Activated CD4-positive, alpha-beta memory T cell treated with anti-CD3 and anti-CD28 coated beads for 36 hours (primary cell): Measurements from ENCODE around the gene MAGEA8. TPM values are rescaled to one million over a fixed set of nuclear protein-coding genes. Genes with fewer than 3 reads are reported as not detected.
"Not testable (repeated sequence)": the region's sequence is repeated elsewhere in the genome, so short reads cannot be mapped to it uniquely, and the experiment has no call there.

ENCODE experiments used
- CTCF ChIA-PET: fragments of 350-600 bp; sonication (Branson Sonifier 250); formaldehyde crosslinking; loops from one replicate; lab custom pipeline; 2021; ENCODE audit warnings: antibody characterized with exemption, inconsistent platforms; lab: Charles Lee
- POLR2A ChIA-PET: fragments of 350-600 bp; sonication (Branson Sonifier 250); formaldehyde crosslinking; loops from one replicate; lab custom pipeline; 2021; ENCODE audit warnings: antibody characterized with exemption; lab: Charles Lee
- DNase-seq: peaks from one replicate; pipeline ENCODE4 v3.0.0-alpha.2; 2020
- H3K27ac Mint-ChIP-seq: one replicate; pipeline ENCODE4 v1.8.0; 2021; ENCODE audit warnings: mixed read lengths
- H3K27me3 Mint-ChIP-seq: one replicate; pipeline ENCODE4 v1.8.0; 2021; ENCODE audit warnings: mixed read lengths
- H3K36me3 Mint-ChIP-seq: one replicate; pipeline ENCODE4 v1.8.0; 2021; ENCODE audit warnings: mixed read lengths
- H3K4me1 Mint-ChIP-seq: one replicate; pipeline ENCODE4 v1.8.0; 2021; ENCODE audit warnings: low read depth, mixed read lengths
- H3K4me3 Mint-ChIP-seq: one replicate; pipeline ENCODE4 v1.8.0; 2021; ENCODE audit warnings: mild to moderate bottlenecking, mixed read lengths
- H3K9me3 Mint-ChIP-seq: one replicate; pipeline ENCODE4 v1.8.0; 2021; ENCODE audit warnings: mixed read lengths
- intact Hi-C: fragments of 100-400 bp; cut with micrococcal nuclease; formaldehyde crosslinking; loops from one replicate; pipeline ENCODE4 v1.15.1; 2023
- total RNA-seq, 2 experiments: library from RNA; stranded (reverse); gene quantifications; one replicate each; pipeline ENCODE4 v1.2.3, GENCODE V29; 2021

The MAGEA8 gene, protein sequence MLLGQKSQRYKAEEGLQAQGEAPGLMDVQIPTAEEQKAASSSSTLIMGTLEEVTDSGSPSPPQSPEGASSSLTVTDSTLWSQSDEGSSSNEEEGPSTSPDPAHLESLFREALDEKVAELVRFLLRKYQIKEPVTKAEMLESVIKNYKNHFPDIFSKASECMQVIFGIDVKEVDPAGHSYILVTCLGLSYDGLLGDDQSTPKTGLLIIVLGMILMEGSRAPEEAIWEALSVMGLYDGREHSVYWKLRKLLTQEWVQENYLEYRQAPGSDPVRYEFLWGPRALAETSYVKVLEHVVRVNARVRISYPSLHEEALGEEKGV
- total RNA-seq: not detected

DNA sequence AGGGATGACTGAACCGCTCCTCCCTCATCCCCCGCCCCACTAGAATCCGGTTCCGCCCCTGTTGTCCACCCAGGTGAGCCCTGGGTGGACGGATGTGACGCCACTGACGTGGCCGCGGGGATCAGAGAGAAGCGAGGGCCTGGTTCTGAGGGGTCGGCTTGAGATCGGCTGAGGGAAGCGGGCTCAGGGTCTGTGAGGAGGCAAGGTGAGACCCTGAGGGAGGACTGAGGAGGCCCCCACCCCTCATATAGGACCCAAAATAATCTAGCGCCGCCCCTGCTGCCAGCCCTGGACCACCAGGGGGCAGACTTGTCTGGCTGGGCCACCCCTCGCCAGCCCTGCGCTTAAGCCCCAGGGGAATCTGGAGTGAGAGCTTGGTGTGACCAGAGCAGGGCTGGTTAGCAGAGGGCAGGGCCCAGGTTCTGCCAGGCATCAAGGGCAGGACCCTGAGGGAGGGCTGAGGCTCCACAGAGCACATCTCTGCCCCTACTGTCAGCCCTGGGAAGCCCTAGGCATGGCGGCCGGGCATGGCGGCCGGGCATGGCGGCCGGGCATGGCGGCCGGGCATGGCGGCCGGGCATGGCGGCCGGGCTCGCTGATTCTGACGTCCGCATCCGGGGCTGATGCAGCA lies at the start of gene MAGEA8:
Gene MAGEA8 (plus strand): TSS at position 103 of the 631 bp plus-strand sequence. CDS start 3,090 bp downstream, outside the sequence.
- CTCF ChIA-PET: no interaction called here
- no peaks in the 10 kb centered on the region for H3K36me3 Mint-ChIP-seq
- POLR2A ChIA-PET: no interaction called here
- H3K4me3 Mint-ChIP-seq: no peak within 1 kb of the TSS
- no peaks in the 10 kb centered on the region for H3K4me1 Mint-ChIP-seq
- H3K27ac Mint-ChIP-seq: no peak within 1 kb of the TSS
- H3K27me3 Mint-ChIP-seq: peaks cover 2% of the 10 kb centered on the region
- intact Hi-C loops: no loop called here
- DNase-seq: peak; percentile 13
- H3K9me3 Mint-ChIP-seq: no peaks in the 10 kb centered on the region

- peaks cover 2% of the 10 kb centered on the region for H3K27me3 Mint-ChIP-seq
Observed at GRCh38 chrX:149831473-149831872, 49.5 kb upstream of the MAGEA8 start.

DNA sequence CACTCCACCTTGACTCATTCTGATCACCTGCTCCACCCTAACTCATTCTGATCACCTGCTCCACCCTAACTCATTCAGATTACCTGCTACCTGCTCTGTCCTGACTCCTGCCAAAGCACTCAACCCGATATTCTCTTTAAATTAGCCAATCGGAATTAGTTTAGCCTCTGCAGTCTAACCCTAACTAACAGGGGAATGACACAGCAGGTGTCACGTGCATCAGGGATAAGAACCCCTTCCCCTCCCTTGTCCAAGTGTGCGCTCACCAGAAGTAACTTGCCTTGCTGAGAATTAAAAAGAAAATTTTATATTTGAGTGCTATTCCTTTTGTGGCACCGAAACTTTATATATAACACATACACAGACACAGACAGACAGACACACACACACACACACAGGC lies 44.3 kb upstream of the MAGEA8 start:
- H3K4me1 Mint-ChIP-seq, POLR2A ChIA-PET, CTCF ChIA-PET, H3K4me3 Mint-ChIP-seq, H3K27ac Mint-ChIP-seq, H3K27me3 Mint-ChIP-seq, H3K9me3 Mint-ChIP-seq, DNase-seq, H3K36me3 Mint-ChIP-seq: not testable (repeated sequence)
- intact Hi-C loops: loop anchor here (10.0 kb wide), 1 partner anchor 68 kb away; no protein-coding TSS in a partner anchor

More at GRCh38 chrX:149831473-149831872, 49.5 kb upstream of the MAGEA8 start:
- no peak overlapping the region for H3K4me3 Mint-ChIP-seq
- DNase-seq: no peak
- H3K9me3 Mint-ChIP-seq: no peaks in the 10 kb centered on the region
- POLR2A ChIA-PET: no interaction called here
- H3K4me1 Mint-ChIP-seq: peaks cover 19% of the 10 kb centered on the region
- intact Hi-C loops: loop anchor here (10.0 kb wide), 1 partner anchor 73 kb away; no protein-coding TSS in a partner anchor
- CTCF ChIA-PET: no interaction called here
- no peak overlapping the region for H3K27ac Mint-ChIP-seq
- no peaks in the 10 kb centered on the region for H3K36me3 Mint-ChIP-seq

DNA sequence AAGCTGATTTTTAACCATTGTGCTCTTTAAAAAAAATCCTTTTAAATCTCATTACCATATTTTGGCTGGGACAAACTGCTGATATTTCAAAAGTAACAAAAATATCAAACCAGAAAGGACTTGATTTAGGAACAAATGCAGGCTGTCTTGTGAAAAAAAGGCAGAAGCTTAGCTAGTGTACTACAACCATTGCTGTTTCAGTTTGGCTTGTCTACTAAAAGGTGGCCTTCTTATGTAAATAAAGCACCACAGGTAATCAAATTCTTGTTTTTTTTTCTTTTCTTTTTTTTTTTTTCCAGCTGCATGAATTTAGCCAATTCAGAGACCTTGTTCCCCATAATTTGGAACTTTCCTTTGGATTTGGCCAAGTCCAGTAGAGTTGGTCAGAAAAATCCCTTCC lies 43.8 kb upstream of the MAGEA8 start:
- Mint-ChIP-seq H3K4me1 (peaks cover 5% of the 10 kb centered on the region), H3K36me3 (no peaks in the 10 kb centered on the region), H3K27ac (no peak overlapping the region), H3K9me3 (no peaks in the 10 kb centered on the region), H3K4me3 (no peak overlapping the region), H3K27me3 (peaks cover 3% of the 10 kb centered on the region)
- CTCF ChIA-PET: no interaction called here
- DNase-seq: no peak
- POLR2A ChIA-PET: no interaction called here
- intact Hi-C loops: loop anchor here (10.0 kb wide), 1 partner anchor 68 kb away; no protein-coding TSS in a partner anchor

DNA sequence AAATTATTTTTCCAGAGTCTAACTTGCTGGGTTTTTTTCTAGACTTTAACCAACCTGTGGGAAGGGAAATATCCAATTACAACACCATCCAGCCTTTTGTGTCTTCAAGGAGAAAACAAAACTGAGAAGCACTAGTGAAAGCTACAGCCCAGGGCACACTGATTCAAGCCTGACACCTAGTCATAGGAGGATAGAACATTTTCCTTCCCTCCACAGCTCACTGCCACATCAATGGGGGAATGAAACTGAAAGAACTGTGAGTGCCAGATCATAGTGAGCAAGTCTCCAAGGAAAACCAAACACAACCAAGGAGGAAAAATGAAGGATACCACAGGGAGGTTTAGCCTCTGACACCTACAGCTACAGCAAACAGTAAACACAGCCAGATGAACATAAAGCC lies 43.3 kb upstream of the MAGEA8 start:
- intact Hi-C loops: loop anchor here (10.0 kb wide), 1 partner anchor 67 kb away; no protein-coding TSS in a partner anchor
- H3K27ac Mint-ChIP-seq: no peak overlapping the region
- H3K9me3 Mint-ChIP-seq: no peaks in the 10 kb centered on the region
- peak; percentile 28 for DNase-seq
- POLR2A ChIA-PET: no interaction called here
- H3K4me3 Mint-ChIP-seq: no peak overlapping the region
- no peaks in the 10 kb centered on the region for H3K36me3 Mint-ChIP-seq
- peaks cover 3% of the 10 kb centered on the region for H3K27me3 Mint-ChIP-seq
- CTCF ChIA-PET: no interaction called here
- H3K4me1 Mint-ChIP-seq: peaks cover 5% of the 10 kb centered on the region

GRCh38 chrX:149841929-149842328 lies 39.1 kb upstream of the MAGEA8 start:
- DNase-seq: no peak
- intact Hi-C loops: no loop called here
- Mint-ChIP-seq H3K27ac (no peak overlapping the region), H3K4me1 (peaks cover 5% of the 10 kb centered on the region), H3K36me3 (no peaks in the 10 kb centered on the region), H3K4me3 (no peak overlapping the region), H3K27me3 (peaks cover 7% of the 10 kb centered on the region), H3K9me3 (no peaks in the 10 kb centered on the region)
- POLR2A ChIA-PET: no interaction called here
- CTCF ChIA-PET: no interaction called here

DNA sequence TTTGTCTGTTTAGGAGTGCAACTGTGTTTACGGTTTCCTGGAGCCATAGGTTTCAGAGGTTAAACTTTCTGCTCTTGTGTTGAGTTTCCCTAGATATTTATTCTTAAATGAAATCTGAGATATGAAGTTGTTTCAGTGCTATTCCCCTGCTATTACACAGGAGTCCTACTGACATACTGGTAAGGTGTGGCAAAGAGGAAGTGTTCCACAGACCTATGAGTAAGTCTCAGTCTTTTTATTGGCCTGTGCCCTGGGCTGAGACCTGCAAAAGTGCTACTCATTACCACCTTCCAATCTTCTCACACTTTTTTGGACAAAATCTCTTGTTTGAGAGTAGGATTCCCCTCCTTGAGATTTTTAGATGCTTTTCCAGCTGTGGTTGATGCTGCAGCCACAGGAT lies 35.6 kb upstream of the MAGEA8 start:
- intact Hi-C loops: no loop called here
- ChIA-PET POLR2A (no interaction called here), CTCF (no interaction called here)
- H3K4me3 Mint-ChIP-seq: no peak overlapping the region
- H3K36me3 Mint-ChIP-seq: no peaks in the 10 kb centered on the region
- peaks cover 7% of the 10 kb centered on the region for H3K27me3 Mint-ChIP-seq
- H3K4me1 Mint-ChIP-seq: no peaks in the 10 kb centered on the region
- no peak for DNase-seq
- H3K27ac Mint-ChIP-seq: no peak overlapping the region
- no peaks in the 10 kb centered on the region for H3K9me3 Mint-ChIP-seq

DNA sequence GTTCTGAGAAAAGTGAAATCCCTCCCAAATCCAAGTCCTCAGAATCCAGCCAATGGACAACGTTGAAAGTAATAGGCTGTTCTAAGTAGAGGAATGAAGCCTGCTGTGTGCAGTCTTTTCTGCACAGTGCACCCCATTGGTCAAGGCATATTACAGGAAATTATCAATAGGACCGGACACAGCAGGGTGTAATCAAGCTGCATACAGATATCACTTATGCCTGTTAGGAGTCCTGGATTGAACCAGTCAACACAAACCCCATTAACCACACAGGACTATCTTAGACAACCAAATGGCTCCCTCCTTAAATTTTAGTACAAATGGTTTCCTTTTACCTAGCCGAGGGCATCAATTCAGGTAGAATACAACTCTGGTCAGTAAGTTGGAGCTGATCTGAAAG lies 34.2 kb upstream of the MAGEA8 start:
- no peak for DNase-seq
- Mint-ChIP-seq H3K27me3 (peaks cover 5% of the 10 kb centered on the region), H3K4me1 (no peaks in the 10 kb centered on the region), H3K9me3 (no peaks in the 10 kb centered on the region), H3K4me3 (no peak overlapping the region), H3K36me3 (no peaks in the 10 kb centered on the region), H3K27ac (no peak overlapping the region)
- intact Hi-C loops: no loop called here
- ChIA-PET CTCF (no interaction called here), POLR2A (no interaction called here)

DNA sequence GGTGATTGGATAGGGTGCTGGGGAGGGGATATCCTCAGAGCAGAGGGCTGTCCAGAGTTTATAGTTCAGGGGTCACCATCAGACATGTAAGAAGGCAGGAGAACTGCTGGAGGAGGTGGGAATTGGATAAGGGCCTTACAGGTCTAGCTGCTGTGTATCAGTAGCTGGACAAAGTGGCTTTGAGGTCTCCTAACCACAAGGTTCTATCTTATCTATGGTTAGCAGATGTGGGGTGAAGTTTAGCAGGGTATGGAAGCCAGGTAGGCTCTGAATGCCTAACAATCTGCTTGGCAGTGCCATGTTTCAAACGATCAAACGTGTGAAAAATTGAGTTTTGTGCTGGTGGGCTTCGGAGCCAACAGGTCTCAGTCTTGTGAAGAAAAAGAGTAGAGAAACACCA lies 32.1 kb upstream of the MAGEA8 start:
- CTCF ChIA-PET: no interaction called here
- POLR2A ChIA-PET: no interaction called here
- Mint-ChIP-seq H3K27me3 (no peaks in the 10 kb centered on the region), H3K4me1 (no peaks in the 10 kb centered on the region), H3K4me3 (no peak overlapping the region), H3K9me3 (no peaks in the 10 kb centered on the region), H3K27ac (no peak overlapping the region), H3K36me3 (no peaks in the 10 kb centered on the region)
- intact Hi-C loops: no loop called here
- DNase-seq: no peak

DNA sequence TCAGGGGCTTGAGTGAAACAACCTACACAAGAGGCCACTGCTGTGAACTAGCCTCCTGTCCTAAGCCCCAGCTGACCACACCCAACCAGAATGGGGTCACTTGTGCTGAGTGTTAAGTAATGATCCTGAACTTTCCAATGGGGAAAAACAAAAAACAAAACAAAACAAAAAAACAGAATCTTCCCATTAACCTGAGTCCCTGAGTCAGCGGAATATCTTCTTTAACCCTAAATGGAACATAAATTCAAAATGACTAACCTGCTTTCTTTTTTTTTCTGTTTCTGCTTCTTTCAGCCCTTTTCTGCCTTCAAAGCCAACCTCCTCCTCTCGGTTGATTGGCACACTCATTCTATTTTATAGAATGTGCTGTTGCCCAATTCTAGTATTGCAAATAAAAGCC lies 31.2 kb upstream of the MAGEA8 start:
- H3K4me1 Mint-ChIP-seq: no peaks in the 10 kb centered on the region
- ChIA-PET CTCF (no interaction called here), POLR2A (no interaction called here)
- H3K36me3 Mint-ChIP-seq: no peaks in the 10 kb centered on the region
- intact Hi-C loops: no loop called here
- DNase-seq: no peak
- H3K9me3 Mint-ChIP-seq: no peaks in the 10 kb centered on the region
- no peaks in the 10 kb centered on the region for H3K27me3 Mint-ChIP-seq
- no peak overlapping the region for H3K4me3 Mint-ChIP-seq
- H3K27ac Mint-ChIP-seq: no peak overlapping the region

DNA sequence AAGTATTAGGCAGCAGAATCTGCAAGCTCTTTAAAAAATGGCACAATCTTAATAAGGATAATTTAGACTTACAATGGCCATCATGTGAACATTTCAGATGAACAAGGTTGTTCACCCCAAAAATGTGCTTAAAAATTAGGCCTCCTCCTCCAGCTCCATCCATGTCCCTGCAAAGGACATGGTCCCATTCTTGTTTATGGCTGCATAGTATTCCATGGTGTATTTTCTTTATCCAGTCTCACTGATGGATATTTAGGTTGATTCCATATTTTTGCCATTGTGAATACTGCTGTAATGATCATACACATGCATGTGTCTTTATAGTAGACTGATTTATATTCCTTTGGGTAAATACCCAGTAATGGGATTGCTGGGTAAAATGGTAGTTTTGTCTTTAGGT lies 29.1 kb upstream of the MAGEA8 start:
- intact Hi-C loops: no loop called here
- H3K36me3 Mint-ChIP-seq: no peaks in the 10 kb centered on the region
- H3K9me3 Mint-ChIP-seq: no peaks in the 10 kb centered on the region
- H3K27ac Mint-ChIP-seq: no peak overlapping the region
- CTCF ChIA-PET: no interaction called here
- POLR2A ChIA-PET: no interaction called here
- DNase-seq: no peak
- no peaks in the 10 kb centered on the region for H3K4me1 Mint-ChIP-seq
- no peaks in the 10 kb centered on the region for H3K27me3 Mint-ChIP-seq
- H3K4me3 Mint-ChIP-seq: no peak overlapping the region

DNA sequence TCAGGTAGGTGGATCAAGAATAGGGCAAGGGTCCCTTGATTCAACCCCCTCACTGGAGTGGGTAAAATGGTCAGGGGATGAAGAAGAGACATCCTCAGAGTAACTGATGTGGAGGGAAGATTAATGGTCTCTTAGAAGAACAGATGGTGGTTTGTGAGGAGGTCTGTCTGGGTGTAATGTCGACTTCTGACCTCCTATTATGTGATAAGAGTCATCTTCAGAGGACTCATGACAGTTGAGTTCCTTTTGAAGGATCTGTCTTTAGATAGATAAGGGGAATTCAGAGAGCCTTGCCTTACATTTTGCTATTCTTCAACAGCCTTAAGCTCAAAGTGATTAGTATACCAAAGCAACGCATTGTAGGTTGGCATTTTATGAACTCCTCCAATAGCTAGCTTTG lies 27.1 kb upstream of the MAGEA8 start:
- H3K4me1 Mint-ChIP-seq: no peaks in the 10 kb centered on the region
- intact Hi-C loops: no loop called here
- CTCF ChIA-PET: no interaction called here

DNA sequence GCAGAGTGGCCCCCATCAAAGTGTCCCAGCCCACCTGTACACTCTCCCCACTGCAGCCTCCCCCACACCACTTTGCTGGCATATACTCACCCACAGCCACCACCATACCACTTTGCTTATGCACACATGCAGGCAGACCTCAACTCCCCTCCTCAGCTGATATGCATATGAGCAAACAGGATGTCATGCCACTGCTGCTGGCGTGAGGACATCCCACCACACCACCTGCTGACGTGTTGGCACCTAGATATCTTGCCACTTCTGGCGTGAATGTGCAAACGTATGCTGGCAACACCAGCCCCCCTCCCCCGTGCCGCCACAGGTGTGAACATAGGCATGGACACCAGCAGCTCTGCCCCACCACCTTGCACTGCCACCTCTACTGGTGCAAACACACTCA lies 22.4 kb upstream of the MAGEA8 start:
- H3K9me3 Mint-ChIP-seq: peaks cover 17% of the 10 kb centered on the region
- intact Hi-C loops: no loop called here
- no peak for DNase-seq
- H3K4me3 Mint-ChIP-seq: no peak overlapping the region
- H3K27ac Mint-ChIP-seq: no peak overlapping the region
- CTCF ChIA-PET: no interaction called here
- H3K27me3 Mint-ChIP-seq: peaks cover 3% of the 10 kb centered on the region
- POLR2A ChIA-PET: no interaction called here
- H3K4me1 Mint-ChIP-seq: no peaks in the 10 kb centered on the region
- peaks cover 1% of the 10 kb centered on the region for H3K36me3 Mint-ChIP-seq

More for the DNA sequence above, 27.1 kb upstream of the MAGEA8 start:
- no peak for DNase-seq
- peaks cover 1% of the 10 kb centered on the region for H3K27me3 Mint-ChIP-seq
- no peak overlapping the region for H3K27ac Mint-ChIP-seq
- POLR2A ChIA-PET: no interaction called here
- H3K9me3 Mint-ChIP-seq: no peaks in the 10 kb centered on the region
- no peak overlapping the region for H3K4me3 Mint-ChIP-seq
- no peaks in the 10 kb centered on the region for H3K36me3 Mint-ChIP-seq
